Choroid plexus epithelial cell (primary cell): ENCODE data around the gene SLC22A17.

ENCODE experiments used
- DNase-seq: peaks from one replicate; pipeline ENCODE4 v3.0.0-alpha.2; 2010; ENCODE audit warnings: low read depth
- H3K4me3 ChIP-seq: 2 replicates; pipeline ENCODE4 v1.5.1; 2011; ENCODE audit warnings: low read depth, mild to moderate bottlenecking, control low read depth, low read length, moderate library complexity
- CTCF ChIP-seq: conservative IDR thresholded peaks from 2 replicates; pipeline ENCODE4 v1.5.1; 2011; ENCODE audit warnings: low read depth, mild to moderate bottlenecking, control low read depth, inconsistent platforms, low read length, moderate library complexity

SLC22A17 gene

GRCh38 chr14:23322568-23323517 lies 29.8 kb downstream of the SLC22A17 start:
- TF ChIP-seq CTCF: no peak
- peak overlapping the region; percentile 71 for H3K4me3 ChIP-seq
- DNase-seq: no peak

GRCh38 chr14:23321572-23322547 lies 30.8 kb downstream of the SLC22A17 start:
- peak; percentile 19 for TF ChIP-seq CTCF
- H3K4me3 ChIP-seq: peak overlapping the region; percentile 71
- DNase-seq: peak; percentile 68

GRCh38 chr14:23320584-23321571 lies 31.8 kb downstream of the SLC22A17 start, which contains the start of gene PABPN1:
Gene PABPN1, plus strand, starts transcription at chr14:23321457. Its CDS starts 13 bp downstream, at chr14:23321470.
- no peak for TF ChIP-seq CTCF
- peak within 1 kb of the TSS; percentile 71 for H3K4me3 ChIP-seq
- DNase-seq: peak; percentile 100

- TF ChIP-seq CTCF: no peak
- DNase-seq: no peak
- peak overlapping the region; percentile 50 for H3K4me3 ChIP-seq
Observed at GRCh38 chr14:23319746-23320583, 32.7 kb downstream of the SLC22A17 start.

GRCh38 chr14:23316300-23316699 lies 36.4 kb downstream of the SLC22A17 start:
- TF ChIP-seq CTCF: no peak
- DNase-seq: no peak
- no peak overlapping the region for H3K4me3 ChIP-seq
